ENCODE results near the gene TRIM7.
"Not testable (repeated sequence)": the region's sequence is repeated elsewhere in the genome, so short reads cannot be mapped to it uniquely, and the experiment has no call there.

The TRIM7 gene

GRCh38 chr5:181170996-181171395, 34.0 kb downstream of the TRIM7 start:
- DNase-seq: no peak

- DNase-seq: no peak
Observed at GRCh38 chr5:181170237-181170825, 34.7 kb downstream of the TRIM7 start.

DNA sequence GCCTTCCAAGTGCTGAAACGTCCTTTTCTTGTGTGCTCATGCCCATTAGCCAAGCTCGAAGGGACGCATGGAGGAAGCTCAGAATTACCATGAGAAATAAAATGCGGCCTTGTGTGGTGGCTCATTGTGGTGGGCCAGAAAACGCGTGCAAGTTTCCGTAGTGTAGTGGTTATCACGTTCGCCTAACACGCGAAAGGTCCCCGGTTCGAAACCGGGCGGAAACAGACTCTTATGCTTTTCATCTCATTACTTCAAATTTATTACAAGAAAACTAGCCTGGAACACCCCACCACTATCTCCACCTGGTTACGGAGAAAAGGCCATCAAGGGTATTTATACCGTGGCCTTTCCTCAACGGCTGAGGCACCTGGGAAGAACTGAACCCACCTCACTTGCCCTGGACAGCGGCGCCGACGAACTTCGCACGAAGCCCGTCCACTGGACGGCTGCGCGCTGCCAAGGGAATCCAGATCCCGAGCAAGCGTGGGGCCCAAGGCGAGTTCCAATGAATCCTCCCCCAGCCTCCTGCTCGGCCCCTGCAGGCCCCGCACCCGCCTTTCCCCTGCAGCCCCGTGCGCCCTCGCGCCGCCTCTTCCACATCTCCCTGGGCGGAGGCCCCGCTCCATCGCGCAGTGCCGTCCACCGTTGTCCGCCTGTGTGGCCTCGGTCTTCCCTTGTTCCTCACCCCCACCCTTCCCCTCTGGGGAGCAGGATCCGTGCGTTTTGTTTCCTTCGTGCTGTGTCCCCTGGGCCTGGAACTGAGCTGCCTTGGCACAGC, 35.3 kb downstream of the TRIM7 start:
- DNase-seq: peak; percentile 35 to 57 (median 36)

DNA sequence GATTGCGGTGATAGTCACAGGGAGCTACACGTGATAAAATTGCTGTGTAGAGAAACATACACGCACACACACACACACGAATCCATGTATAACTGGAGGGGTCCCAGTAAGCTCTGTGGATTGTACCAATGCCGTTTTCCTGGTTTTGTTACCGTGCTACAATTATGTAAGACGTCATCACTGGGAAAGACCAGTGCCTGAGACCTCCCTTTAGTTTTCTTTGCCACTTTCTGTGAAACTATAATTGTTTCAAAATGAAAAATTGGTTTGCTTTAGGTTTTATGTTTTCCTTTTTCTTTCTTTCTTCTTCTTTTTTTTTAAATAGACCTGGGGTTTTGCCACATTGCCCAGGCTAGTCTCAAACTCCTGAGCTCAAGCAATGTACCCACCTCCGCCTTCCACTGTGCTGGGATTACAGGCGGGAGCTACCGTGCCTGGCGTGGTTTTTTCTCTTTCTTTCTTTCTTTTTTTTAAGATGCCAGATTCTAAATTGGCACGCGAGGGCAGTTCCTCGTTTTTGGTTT, 36.3 kb downstream of the TRIM7 start:
- no peak for DNase-seq

- peak in 2 of 4 experiments; percentile 17 to 39 for DNase-seq
Observed at GRCh38 chr5:181167814-181168488, 37.0 kb downstream of the TRIM7 start.

DNA sequence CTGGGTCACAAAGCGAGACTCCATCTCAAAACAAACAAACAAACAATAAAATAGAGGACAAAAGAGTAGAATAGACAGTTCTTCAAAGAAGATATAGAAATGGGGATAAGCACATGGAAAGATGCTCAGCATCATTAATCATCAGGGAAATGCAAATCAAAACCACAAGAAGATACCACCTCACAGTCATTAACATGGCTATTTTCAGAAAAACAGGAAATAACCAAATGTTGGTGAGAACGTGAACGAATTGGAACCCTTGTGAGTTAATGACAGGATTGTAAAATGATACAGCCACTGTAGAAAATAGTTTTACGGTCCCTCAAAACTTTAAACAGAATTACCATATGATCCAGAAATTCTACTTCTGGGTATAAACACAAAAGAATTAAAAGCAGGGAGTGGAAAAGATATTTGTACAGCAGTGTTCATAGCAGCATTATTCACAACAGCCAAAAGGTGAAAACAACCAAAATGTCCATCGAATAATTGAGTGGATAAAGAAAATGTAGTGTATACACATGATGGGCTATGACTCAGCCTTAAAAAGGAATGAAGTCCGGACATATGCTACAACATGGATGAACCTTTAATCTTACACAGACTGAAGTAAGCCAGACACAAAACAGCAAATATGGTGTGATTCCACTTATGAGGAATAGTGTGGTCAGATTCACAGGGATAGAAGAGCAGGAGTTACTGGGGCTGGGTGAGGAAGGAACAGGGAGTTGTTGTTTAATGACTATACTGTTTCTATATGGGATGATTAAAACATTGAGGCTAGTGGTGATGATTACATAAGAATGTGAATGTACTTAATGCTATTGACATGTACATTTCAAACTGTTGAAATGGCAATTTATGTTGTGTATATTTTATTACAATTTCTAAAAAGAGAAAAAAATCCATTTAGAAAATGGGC, 37.9 kb downstream of the TRIM7 start:
- DNase-seq: no peak

GRCh38 chr5:181164076-181164952, 40.7 kb downstream of the TRIM7 start:
- no peak for DNase-seq

- DNase-seq: peak in 3 of 4 experiments; percentile 28 to 52 (median 29)
Observed at GRCh38 chr5:181163487-181164075, 41.4 kb downstream of the TRIM7 start.

DNA sequence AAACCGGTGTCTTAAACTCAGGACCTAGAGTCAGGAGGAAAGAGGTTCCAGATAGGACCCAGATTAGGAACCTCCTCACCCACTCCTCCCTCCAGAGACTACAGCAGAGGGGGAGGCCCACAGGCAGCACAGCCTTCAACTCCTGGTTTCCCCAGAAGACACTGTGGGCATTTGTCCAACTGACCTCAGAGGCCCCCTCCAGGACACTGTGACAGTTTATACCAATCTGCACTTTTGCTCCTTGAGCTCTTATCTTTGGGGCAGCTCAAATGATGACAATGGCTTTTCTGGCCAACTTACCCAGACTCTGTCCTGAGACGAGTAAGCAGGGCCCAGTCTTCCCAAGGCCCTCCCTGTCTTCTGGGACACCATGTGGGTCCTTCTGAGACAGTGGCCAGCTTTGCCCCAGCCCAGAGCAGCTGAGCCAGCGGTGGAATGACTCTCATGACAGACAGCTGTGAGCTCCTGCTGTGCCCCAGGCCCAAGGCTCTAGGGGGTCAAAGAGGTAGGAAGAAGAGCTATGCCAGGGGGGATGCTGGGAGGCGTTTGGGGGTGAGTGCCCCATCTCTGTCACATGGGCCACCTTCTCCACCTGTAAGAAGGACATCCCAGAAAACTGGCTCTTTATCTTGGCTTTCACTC, 43.3 kb downstream of the TRIM7 start:
- no peak for DNase-seq

- DNase-seq: not testable (repeated sequence)
Observed at GRCh38 chr5:181160755-181161533, 44.1 kb downstream of the TRIM7 start.

GRCh38 chr5:181160152-181160754, 44.7 kb downstream of the TRIM7 start:
- DNase-seq: no peak

- peak; percentile 80 to 91 (median 90) for DNase-seq
Observed at GRCh38 chr5:181159286-181160151, 45.5 kb downstream of the TRIM7 start.

GRCh38 chr5:181158869-181159268, 46.1 kb downstream of the TRIM7 start:
- DNase-seq: no peak

DNA sequence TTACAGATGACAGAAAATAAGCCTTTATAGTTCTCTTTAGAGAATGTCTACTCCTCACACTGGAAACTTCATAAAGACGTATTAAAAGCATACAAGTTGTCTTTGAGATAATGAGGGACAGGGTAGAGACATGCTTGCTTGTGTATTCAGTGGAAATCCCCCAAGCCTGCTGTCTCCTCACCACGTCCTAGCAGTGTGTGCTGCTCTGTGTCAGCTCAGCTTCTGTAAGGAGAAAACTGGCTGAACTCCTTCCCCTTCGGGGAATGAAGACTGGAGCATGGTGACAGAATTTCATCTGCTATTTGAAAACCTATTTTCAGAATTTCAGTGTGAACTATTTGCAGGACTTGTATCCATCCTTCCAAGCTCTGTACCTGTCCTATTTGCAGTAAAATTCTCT, 48.2 kb downstream of the TRIM7 start:
- no peak for DNase-seq

DNA sequence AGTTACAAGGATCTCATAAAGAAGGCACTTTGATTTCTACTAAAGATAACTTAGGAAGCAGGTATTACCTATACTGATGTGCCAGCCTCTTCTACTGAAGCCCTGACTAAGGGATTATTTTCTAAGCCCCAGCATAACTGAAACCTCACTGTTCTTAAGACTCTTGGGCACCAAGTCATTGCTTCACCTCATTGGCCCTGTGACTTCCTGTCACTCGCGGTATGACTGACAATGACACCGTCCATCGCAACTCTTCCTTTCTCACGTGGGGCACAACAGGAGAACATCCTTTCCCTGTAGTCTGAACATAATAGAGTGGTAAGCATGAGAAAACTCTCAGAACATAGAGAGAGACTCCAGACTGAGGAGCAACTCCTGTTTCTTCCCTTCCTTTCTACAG, 51.2 kb downstream of the TRIM7 start:
- peak; percentile 15 to 37 (median 24) for DNase-seq

GRCh38 chr5:181152406-181152805, 52.6 kb downstream of the TRIM7 start:
- DNase-seq: no peak

DNA sequence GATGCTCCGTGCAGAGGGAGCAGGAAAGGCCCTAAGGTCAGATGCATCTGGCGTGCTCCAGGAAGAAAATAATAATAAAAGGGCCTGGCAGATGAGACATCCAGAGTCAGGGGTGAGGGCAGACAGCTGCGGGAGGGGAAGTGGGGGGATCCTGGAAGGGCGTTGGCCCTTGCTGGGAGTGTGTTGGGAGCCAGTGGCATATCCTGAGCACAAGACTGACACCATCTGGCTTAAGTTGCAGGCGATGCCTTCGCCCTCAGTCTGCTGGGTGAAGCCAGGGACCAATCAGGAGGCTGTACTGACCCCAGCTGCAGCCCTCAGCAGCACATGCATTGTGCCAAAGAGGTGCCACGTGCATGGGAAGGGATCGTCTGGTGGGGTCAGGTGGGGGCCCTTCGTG, 53.9 kb downstream of the TRIM7 start:
- DNase-seq: no peak

Measured in suppressor macrophage (primary cell).